Measurements from ENCODE around the gene TMC3. TPM values are rescaled to one million over a fixed set of nuclear protein-coding genes. Genes with fewer than 3 reads are reported as not detected.

Gene TMC3
- total and polyA plus RNA-seq, 2 of the 13 experiments (the other 11 are each of a cell fraction or from before 2014, with no cell fraction given) = not detected

- no peak for TF ChIP-seq ZNF407 (CRISPR knock-in tag; IDR thresholded peaks at IDR 0.05; ENCODE audit: not compliant biosample characterization)
Observed at GRCh38 chr15:81309647-81310450, 64.2 kb downstream of the TMC3 start (continued).

- Histone ChIP-seq H3K79me2 (ENCODE audit: insufficient read depth, low read length) (no peaks in the 10 kb centered on the region), H3K4me2 (ENCODE audit: low read depth, low read length) (no peak overlapping the region), H3K4me3 (replicated peaks in 1 of 3; ENCODE audit: insufficient read depth in 1 of 3, low read depth in 2 of 3, low read length in 3 of 3) (no peak overlapping the region), H3K9me3 (ENCODE audit: low read length) (no peaks in the 10 kb centered on the region), H3K27me3 (ENCODE audit: control insufficient read depth in 1 of 2, insufficient read depth in 2 of 2, low read length in 2 of 2) (peaks cover 0 to 9% of the 10 kb centered on the region in 2 experiments; a peak in 1 of 5 replicates), H4K20me1 (ENCODE audit: insufficient read depth, low read length) (no peaks in the 10 kb centered on the region), H3K36me3 (replicated peaks in 1 of 2; ENCODE audit: control insufficient read depth in 1 of 2, insufficient read depth in 2 of 2, low read length in 2 of 2) (peaks cover 0 to 3% of the 10 kb centered on the region in 2 experiments; a peak in 1 of 5 replicates), H3K27ac (ENCODE audit: extremely low read length, insufficient read depth, low read length) (no peak overlapping the region), H3K9ac (ENCODE audit: insufficient read depth, low read depth, low read length) (no peak overlapping the region), H2AFZ (ENCODE audit: low read length) (no peak overlapping the region), H3K4me1 (ENCODE audit: insufficient read depth, low read length) (no peaks in the 10 kb centered on the region)
- no TSS peak for BruUV-seq (replicated peaks)
- in situ Hi-C loops (cut with HindIII; ENCODE audit: extremely low pct_ligation_motif_present, low pct_unique_long_range_greater_than_20kb) = no loop called here
- intact Hi-C loops (cut with micrococcal nuclease; ENCODE audit: unreplicated experiment) = no loop called here
- no peak for ATAC-seq
- 20% methylated on average over 2 of the region's 2 CpGs for WGBS (ENCODE audit: low lambda C conversion rate)
- no peak for TF ChIP-seq NAIF1 (CRISPR knock-in tag; IDR thresholded peaks at IDR 0.05; ENCODE audit: borderline replicate concordance)
- no peak for DNase-seq (ENCODE audit: low spot score)
- no peak for FAIRE-seq
- CTCF ChIA-PET (ENCODE audit: low intra/inter-chr PET ratio, low total read pairs) = no interaction called here
- POLR2A ChIA-PET = interaction anchor here (1.4 kb wide), 1 partner anchor 16 kb away, joined by 3 read pairs; the partner anchor contains the start of gene STARD5
Observed at GRCh38 chr15:81308260-81308659, 65.8 kb downstream of the TMC3 start.

Measured in HepG2 (cell line).